ENCODE data around the gene TERF2IP. TPM values are rescaled to one million over a fixed set of nuclear protein-coding genes. Genes with fewer than 3 reads are reported as not detected.

The TERF2IP gene
- total RNA-seq, 4 donors from 2014 or later = 42.2 to 67.1 (median 55.8) TPM

- Histone ChIP-seq H3K4me1 (no peaks in the 10 kb centered on the region), H3K27me3 (no peaks in the 10 kb centered on the region), H3K9me3 (no peaks in the 10 kb centered on the region), H3K27ac (no peak within 1 kb of the TSS), H3K36me3 (no peaks in the 10 kb centered on the region), H3K4me3 (no peak within 1 kb of the TSS)
- TF ChIP-seq POLR2AphosphoS5 (IDR thresholded peaks at IDR 0.05) = no peak
- WGBS = 96% methylated on average over 4 of the region's 4 CpGs
- no peak for DNase-seq (ENCODE audit: low spot score in 2 of 2)
Observed at GRCh38 chr16:75676909-75677308, 29.3 kb downstream of the TERF2IP start, which contains the start of gene CPHXL2. Gene CPHXL2 (minus strand): TSS chr16:75677009. CDS start chr16:75676999, 10 bp downstream.

DNA sequence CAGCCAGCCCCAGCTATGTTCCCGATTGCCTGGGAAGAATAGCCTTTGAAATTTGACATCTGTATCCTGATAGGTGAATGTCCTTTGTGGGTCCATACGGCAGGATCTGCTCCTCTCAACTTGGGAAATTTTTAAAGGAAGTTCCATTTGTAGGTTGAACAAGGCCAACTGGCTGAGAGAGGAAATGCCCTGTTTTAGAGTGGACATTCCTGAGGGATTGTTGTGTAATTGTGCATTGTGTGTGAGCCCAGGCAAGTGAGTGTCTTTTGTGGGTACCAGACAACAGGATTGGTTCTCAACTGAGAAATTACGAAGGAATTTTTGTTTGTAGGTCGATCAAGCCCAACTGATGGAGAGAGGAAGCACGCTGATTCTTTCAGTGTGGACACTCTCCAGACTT lies 31.8 kb downstream of the TERF2IP start:
- H3K27me3 ChIP-seq = no peaks in the 10 kb centered on the region
- H3K4me3 ChIP-seq = no peak overlapping the region
- 78% methylated on average over 5 of the region's 5 CpGs for WGBS
- no peaks in the 10 kb centered on the region for H3K9me3 ChIP-seq
- no peak for TF ChIP-seq EP300 (IDR thresholded peaks at IDR 0.05)
- no peak for TF ChIP-seq POLR2AphosphoS5 (IDR thresholded peaks at IDR 0.05)
- no peak for TF ChIP-seq POLR2A (IDR thresholded peaks at IDR 0.05)
- no peak for TF ChIP-seq CTCF (IDR thresholded peaks at IDR 0.05)
- no peaks in the 10 kb centered on the region for H3K36me3 ChIP-seq
- no peaks in the 10 kb centered on the region for H3K4me1 ChIP-seq
- no peak for DNase-seq (ENCODE audit: low spot score in 2 of 2)
- no peak overlapping the region for H3K27ac ChIP-seq

- H3K4me3 ChIP-seq = no peak overlapping the region
- no peaks in the 10 kb centered on the region for H3K27me3 ChIP-seq
- 89% methylated on average over 14 of the region's 14 CpGs for WGBS
- H3K9me3 ChIP-seq = no peaks in the 10 kb centered on the region
- no peak overlapping the region for H3K27ac ChIP-seq
- H3K4me1 ChIP-seq = no peaks in the 10 kb centered on the region
- TF ChIP-seq CTCF (IDR thresholded peaks at IDR 0.05) = no peak
- no peak for TF ChIP-seq POLR2A (IDR thresholded peaks at IDR 0.05)
- no peak for TF ChIP-seq EP300 (IDR thresholded peaks at IDR 0.05)
- no peak for TF ChIP-seq POLR2AphosphoS5 (IDR thresholded peaks at IDR 0.05)
- H3K36me3 ChIP-seq = no peaks in the 10 kb centered on the region
- DNase-seq (ENCODE audit: low spot score in 2 of 2) = no peak
Observed at GRCh38 chr16:75682308-75682707, 34.7 kb downstream of the TERF2IP start.

DNA sequence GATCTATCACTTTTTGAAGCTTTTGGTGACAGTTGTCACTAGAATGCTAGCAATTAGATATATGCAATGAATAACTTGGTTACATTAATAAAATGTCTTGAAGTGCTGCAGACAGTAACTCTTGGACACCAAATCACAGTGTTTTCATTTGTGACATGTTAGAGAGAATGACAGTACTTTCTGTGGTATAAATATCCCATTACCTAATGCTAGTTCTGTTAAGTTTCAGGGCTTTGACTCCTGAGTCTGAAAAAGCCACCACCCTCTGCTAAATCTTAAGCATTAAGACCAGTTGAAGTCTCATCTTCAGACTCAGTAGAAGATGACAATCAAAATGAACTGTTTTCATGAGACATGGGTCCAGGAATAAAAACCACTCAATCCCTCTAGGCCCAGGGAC lies 39.8 kb downstream of the TERF2IP start:
- Histone ChIP-seq H3K4me3 (no peak overlapping the region), H3K36me3 (no peaks in the 10 kb centered on the region)
- no peak for DNase-seq (ENCODE audit: low spot score in 2 of 2)

DNA sequence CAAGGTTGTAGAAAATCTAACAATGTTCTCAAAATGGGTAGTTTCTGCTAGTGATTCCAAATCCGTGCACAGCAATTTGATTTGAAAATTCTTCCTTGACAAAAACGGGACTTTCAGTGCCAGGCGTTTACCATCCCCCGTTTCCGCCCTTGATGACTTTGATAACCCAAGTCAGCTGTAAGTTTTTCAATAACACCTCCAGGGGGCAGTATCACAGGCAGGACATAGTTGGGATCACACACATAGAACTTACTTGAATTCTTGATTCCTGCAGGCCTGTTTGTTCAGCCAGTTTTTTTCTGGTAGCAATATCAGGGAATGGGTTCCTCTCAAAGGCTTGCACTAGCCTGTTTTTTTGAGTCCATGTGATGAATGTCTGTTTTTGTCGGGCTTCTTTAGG lies 48.1 kb downstream of the TERF2IP start:
- WGBS = 81% methylated on average over 6 of the region's 6 CpGs
- H3K4me1 ChIP-seq = no peaks in the 10 kb centered on the region
- TF ChIP-seq EP300 (IDR thresholded peaks at IDR 0.05) (no peak), POLR2AphosphoS5 (IDR thresholded peaks at IDR 0.05) (no peak), POLR2A (IDR thresholded peaks at IDR 0.05) (no peak), CTCF (IDR thresholded peaks at IDR 0.05) (no peak)
- no peak overlapping the region for H3K4me3 ChIP-seq
- H3K27ac ChIP-seq = no peak overlapping the region
- DNase-seq (ENCODE audit: low spot score in 2 of 2) = no peak
- H3K36me3 ChIP-seq = no peaks in the 10 kb centered on the region
- H3K9me3 ChIP-seq = no peaks in the 10 kb centered on the region
- no peaks in the 10 kb centered on the region for H3K27me3 ChIP-seq

More for the DNA sequence above, 39.8 kb downstream of the TERF2IP start:
- Histone ChIP-seq H3K9me3 (no peaks in the 10 kb centered on the region), H3K27ac (no peak overlapping the region), H3K27me3 (no peaks in the 10 kb centered on the region), H3K4me1 (no peaks in the 10 kb centered on the region)
- TF ChIP-seq POLR2AphosphoS5 (IDR thresholded peaks at IDR 0.05) = no peak
- no peak for TF ChIP-seq EP300 (IDR thresholded peaks at IDR 0.05)
- no peak for TF ChIP-seq POLR2A (IDR thresholded peaks at IDR 0.05)

- 95% methylated on average over 5 of the region's 5 CpGs for WGBS
- Histone ChIP-seq H3K9me3 (no peaks in the 10 kb centered on the region), H3K27me3 (no peaks in the 10 kb centered on the region), H3K36me3 (no peaks in the 10 kb centered on the region), H3K4me1 (no peaks in the 10 kb centered on the region), H3K27ac (no peak overlapping the region), H3K4me3 (no peak overlapping the region)
- no peak for TF ChIP-seq EP300 (IDR thresholded peaks at IDR 0.05)
- no peak for TF ChIP-seq CTCF (IDR thresholded peaks at IDR 0.05)
- TF ChIP-seq POLR2A (IDR thresholded peaks at IDR 0.05) = no peak
- no peak for TF ChIP-seq POLR2AphosphoS5 (IDR thresholded peaks at IDR 0.05)
- DNase-seq (ENCODE audit: low spot score in 2 of 2) = no peak
Observed at GRCh38 chr16:75697571-75697970, 50.0 kb downstream of the TERF2IP start.

Data from suprapubic skin (tissue), 4 donors.